ENCODE data around the gene PLS1.

GRCh38 chr3:142706321-142707127 is 110.3 kb downstream of the PLS1 start:
- TF ChIP-seq CTCF (IDR thresholded peaks at IDR 0.05) (no peak), EP300 (IDR thresholded peaks at IDR 0.05; ENCODE audit: low read depth) (no peak), POLR2AphosphoS5 (IDR thresholded peaks at IDR 0.05) (no peak)
